Measurements from ENCODE around the gene TRDMT1.
"Not testable (repeated sequence)": the region's sequence is repeated elsewhere in the genome, so short reads cannot be mapped to it uniquely, and the experiment has no call there.

The TRDMT1 gene

DNA sequence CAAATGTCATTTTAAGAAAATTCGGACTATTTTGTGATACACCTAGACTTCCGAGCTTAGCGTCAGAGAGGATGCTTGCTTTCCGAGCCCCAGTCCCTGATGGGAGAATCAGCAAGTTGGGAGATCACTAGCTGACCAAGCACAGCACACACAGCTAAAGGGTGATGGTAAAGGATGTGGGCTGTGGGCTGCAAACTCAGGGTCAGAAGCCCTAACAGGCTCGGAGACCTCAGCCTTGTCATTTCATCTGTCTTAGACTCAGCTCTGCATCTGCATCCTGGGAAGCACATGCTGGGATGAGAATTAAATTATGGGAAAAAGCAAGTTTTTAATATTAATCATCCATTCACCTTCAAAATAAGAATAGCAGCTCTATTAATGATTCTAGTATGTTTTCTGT, 75.1 kb downstream of the TRDMT1 start:
- DNase-seq: no peak

DNA sequence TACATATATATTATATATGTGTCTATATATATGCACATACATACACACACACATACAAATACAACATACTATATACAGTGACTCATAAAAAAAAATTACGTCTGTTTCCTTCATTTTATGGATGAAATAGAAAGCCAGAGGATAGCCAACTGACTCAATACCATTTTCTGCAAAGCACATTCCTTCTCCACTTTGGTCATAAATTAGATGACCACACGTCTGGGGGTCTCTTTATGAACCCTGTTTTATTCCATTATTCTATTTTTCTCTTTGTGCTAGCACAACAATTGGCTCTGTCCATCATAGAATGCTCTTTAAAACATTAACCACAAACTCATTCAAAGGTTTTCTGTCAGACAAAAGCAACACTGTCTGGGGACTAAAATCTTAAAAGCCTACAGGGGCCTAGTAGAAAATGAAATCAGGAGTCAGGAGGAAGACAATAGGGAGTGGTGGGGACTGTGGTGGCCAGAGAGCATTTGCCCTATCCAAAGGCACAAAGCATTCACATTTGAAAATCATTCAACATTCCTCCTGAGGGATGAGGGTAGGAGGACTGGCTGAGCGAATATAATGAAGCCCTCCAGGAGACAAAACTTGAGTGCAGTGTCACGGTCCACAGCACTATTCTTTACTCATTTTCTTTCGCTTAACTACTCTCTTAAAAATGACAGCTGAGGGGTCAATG, 76.1 kb downstream of the TRDMT1 start:
- no peak for DNase-seq

DNA sequence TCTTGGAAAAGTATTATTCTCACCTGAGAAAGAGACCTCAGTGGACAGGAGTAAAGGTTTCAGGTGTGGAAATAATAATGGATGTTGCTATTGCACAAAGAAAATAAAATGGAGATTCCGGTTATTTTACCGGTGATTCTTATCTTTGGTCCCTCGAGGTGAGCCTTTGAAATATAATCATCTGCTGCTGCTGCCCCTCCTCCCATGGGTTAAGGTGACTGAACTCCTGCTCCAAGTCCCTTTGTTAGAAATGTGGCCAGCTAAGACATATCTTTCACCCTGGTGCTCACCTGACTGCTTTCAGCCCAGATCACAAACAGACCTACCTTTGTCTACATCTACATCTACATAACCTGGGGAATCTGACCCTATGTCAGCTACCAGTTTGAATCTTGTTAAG, 77.5 kb downstream of the TRDMT1 start:
- DNase-seq: peak; percentile 67

DNA sequence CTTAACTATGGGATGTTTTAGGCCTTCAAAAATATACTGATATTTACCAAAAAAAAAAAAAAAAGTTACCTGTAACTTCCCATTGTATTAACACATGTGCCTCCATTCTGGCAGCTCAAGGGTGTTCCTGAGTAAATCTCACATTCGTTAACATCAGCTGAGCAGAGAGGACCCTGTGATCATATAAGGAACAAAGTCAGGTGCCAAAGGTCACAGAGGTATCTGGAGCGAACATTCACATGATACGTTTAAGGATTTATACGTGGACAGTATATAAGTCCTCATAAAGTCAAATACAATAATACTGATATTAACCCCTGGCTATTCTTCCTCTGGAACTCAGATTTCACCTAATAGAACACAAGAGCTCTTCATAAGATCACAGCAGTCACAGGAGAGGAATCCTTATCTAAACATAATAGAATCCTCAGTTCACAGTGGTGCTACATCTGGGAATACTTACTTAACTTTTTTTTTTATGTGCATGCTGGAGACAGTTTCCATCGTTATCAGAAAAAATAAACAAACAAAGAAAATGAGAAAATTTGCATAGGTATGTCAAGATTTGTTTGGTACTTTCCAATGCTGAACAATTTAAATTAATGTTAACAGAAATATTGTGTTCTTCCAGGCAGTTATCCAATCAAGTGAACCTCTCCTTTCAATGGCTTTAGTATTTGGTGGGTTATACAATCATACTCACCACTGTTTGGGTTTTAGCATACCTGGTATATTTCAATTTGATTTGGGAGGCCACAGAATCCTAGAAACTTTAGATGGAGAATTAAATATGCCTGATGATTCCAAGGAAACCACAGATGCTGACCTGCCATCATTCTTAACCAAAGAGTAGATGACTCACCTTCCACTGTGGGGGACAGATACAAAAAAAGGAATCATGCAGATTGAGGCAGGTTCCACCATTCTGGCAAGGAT, 78.5 kb downstream of the TRDMT1 start:
- no peak for DNase-seq

DNA sequence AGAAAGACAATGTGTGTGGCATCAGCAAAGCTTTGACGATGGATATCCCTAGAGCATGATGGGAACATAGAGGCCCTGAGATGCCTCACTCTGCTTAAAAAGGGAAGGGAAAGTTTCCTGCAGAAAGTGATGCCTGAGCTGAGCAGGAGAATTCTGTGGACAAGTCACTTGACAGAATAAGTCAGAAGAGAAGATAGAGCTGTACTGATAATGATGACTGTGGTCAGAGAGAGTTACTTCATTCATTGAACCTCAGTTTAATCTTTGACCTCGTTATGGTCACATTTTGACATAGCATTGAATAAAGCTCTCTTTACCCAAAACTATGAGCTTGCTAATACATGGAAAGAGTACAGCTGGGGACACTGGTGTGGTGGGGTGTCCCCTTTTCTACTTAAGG, 79.4 kb downstream of the TRDMT1 start:
- DNase-seq: no peak

DNA sequence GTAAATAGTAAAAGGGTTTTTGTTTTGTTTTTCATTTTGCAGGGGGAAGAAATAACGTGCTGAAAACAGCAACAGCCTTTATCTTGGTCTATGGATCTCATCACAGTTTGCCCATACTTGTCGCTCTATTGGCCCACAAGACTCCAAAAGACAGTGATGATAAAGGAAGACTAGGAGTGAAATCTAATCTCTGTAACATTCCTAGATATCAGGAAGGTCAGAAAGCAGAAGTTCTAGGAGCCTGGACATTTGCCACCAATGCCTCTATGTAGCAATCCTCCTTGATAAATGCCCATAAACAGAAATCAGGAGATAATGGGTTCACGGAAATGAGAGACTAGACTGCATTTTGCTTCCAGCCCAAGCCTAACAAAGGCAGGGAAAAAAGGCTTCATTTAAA, 80.8 kb downstream of the TRDMT1 start:
- no peak for DNase-seq

DNA sequence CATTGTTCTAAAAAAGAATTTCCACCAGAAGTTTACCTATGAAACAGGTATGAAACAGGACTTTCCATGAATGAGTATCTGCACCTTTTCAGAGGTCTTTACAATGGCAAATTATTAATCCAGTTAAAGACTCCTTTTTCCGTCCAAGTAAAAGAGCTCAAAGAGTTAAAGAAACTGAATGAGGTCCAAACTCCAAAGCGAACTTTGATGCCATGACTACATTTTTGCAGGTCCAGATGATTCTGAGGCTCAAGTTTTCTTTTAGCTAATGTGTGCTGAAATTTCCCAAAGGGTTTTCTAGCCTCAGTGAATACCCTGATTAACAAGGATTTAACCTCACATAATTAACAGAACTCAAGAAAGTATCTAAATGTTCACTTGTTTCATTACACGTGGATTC, 81.6 kb downstream of the TRDMT1 start:
- no peak for DNase-seq

DNA sequence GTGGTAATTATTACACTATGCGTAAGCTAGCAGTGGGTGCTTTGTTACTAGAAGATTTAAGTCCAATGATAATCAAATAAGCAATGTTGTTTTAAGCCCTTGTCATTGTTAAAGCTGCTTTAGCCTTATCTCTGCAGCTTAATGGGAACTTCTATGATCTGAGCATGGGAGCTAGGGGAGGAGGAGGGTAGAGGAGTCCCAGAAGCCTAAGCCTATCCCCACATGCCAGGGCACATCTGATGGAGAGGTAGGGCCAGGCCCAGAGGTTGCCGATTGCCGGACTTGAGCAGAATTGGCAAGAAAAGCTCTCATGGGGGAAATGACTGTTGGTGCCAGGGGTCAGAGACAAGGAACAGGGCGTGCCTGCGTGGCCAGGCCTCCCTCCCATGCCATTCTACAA, 85.3 kb downstream of the TRDMT1 start:
- no peak for DNase-seq

DNA sequence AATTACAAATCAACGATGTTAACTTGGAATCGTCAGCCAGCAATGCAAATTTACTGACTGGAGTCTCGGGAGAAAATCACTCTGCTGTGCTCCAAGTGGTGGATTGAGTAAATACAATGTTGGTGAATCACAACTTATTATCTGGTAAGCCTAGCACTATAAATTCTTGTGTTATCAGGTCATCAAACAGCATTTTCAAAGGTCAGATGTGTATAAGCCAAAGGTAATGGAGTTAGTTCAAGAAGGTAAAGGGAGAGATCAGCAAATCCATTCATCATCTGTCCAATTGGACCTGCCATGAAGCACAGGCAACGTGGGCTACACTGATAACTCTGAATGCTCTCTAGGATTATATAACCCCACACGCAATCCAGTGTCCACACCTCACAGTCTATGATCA, 85.8 kb downstream of the TRDMT1 start:
- no peak for DNase-seq

DNA sequence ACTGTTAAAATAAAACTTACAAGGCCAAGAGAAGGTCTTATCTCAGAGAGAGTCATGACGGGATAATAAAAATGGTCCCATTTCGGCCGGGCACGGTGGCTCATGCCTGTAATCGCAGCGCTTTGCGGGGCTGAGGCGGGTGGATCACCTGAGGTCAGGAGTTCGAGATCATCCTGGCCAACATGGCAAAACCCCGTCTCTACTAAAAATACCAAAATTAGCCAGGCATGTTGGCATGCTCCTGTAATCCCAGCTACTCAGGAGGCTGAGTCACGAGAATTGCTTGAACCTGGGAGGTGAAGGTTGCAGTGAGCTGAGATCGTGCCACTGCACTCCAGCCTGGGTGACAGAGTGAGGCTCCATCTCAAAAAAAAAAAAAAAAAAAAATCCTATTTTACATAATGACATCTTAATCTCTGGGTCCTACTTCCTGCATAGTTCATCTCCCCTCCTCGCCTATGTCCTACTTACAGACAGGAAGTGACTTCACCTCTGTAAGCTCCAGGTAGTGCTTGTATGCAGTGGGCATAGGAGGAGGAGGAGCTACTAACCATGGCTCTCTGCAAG, 86.5 kb downstream of the TRDMT1 start:
- not testable (repeated sequence) for DNase-seq

DNA sequence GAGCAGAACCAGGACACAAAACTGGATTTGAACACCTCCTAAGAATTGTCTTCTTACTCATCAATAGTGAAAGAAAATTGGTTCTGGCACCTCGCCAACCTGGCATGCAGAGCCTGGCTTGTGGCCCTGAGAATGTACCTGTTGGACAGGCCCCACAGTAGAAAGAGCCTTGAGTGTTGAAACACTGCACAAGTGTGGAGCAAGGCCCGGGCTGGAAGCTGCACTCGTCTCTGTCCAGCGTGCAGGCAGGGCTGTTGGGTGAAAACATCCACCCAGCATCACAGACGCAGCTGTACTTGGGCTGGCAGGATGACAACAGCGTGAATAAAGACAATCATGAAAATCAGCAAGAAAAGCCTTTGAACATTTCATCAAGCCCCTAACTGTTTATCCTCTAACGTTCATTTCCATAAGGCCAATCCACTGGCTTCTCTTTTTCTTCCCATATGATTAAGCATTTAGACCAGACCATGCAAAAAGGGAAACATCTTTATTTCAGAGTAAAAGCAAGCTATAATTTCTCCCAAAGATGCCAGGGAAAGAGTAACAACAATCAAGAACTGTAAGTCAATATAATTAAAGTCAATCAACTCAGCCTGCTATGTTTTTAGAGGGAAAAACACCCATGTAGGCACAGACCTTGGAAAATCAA, 87.5 kb downstream of the TRDMT1 start:
- no peak for DNase-seq

DNA sequence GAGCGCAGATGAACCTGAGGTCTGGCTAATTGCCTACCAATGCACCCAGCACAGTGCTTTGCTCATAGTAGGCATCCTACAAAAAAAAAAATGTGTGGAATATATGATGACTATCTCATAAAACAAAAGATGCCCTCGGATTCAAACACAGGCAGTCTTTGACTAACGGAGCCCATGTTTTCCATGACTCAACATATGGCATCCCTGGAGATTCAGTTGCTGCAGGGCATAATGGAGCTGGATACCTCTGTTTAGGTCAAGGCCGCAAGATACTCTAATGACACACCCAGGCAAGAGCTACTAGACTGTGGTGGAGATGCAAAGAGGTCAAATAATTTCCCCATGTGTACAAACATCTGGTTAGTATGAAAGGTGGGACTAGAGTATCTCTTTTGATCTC, 88.1 kb downstream of the TRDMT1 start:
- DNase-seq: peak; percentile 64

DNA sequence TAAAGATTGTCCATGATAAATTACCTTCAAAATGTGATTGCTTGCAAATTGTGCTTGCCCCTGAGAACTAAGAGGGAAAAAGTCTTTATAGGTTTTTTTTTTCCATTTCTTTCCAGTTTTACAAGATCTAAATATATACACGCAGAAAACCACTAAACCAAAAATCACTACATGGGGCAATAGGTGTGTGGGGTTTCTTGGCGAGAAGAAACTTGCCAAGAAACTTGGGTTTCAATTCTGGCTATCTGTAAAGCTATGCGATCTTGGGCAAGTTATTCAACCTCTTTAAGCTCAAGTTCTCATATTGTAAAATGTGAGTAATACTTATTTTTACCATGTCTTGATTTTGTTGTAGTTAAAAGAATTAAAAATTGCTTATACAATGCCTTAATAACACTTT, 88.9 kb downstream of the TRDMT1 start:
- DNase-seq: no peak

DNA sequence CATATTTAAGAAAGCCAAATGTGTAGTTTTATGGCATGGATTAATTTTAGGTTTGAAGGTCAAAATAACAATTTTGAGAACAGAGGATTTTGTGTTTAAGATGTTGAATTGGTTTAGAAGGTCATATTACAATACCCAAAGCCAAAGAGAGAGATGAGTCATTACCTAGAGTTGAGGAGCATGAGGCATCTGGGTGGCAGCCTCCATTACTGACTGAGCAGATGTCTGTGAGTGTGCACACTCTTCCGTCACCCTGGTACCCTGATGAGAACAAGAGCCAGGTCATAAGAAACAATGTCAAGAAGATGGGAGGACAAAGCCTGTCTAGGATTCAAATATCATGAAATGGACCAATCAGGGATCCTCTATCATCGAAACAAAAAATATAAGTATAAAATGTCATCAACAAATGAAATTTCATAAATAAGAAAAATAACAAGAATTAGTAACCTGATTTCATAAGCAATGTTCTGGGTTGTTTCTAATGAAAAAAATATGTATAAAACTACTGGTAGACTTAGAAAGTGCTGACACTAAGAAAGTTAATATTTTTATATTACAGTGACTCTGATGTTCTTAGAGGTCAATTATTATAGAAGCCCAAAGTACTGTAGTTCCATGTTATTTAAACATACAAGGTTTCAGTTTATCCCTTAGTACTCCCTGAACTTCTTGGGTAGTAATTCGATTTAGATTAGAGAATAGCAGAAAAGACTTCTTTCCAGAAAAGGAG, 91.8 kb downstream of the TRDMT1 start:
- DNase-seq: no peak

DNA sequence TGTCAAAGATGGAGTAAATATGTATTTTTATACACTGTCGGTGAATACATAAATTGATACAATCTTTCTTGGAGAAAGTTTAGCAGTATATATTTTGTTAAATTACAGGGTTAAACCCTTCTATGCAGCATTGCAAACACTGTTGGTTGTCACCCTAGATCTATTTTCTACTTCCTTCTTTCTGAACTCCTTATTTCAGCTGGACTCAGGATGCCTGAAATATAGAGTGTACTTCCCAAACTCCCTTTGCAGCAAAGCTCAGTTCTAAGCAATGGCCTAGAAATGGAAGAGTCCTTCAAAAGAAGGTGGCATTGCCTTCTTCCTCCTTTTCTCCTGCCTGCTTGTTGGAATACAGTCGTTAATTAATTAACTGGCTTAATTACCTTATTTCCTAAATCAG, 92.4 kb downstream of the TRDMT1 start:
- no peak for DNase-seq

DNA sequence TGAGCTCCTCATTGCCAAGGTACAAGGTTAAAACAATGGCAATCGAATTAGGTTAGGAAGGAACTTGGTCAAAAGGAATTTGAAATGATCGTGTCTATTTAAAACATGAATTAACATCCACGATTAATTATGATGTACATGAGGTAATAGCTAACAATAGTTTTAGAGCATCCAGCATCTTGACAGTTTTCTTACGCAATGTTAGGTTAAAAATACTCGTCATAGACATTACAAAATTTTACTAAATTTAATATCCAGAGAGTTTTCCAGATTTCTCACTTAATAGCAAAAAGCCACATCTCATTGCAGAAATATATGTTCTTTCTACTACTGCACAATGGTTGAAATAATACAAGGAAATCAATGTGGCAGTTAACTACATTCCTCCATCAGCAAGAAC, 94.5 kb downstream of the TRDMT1 start:
- DNase-seq: no peak

DNA sequence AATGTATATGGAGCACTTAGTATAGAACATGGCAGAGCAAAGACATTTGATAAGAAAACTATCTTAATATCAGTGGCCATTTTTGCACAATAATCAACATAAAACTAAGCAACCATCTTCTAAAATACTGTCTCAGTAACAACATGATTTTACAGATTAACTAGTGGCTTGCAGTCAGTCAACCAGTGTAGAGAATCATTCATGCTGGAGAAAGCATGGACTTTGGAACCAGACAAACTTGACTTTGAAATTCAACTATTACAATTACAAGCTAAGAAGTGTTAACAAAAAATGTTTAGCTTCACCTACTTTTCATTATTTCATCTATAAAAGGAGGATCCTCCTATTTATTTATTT, 99.6 kb downstream of the TRDMT1 start:
- no peak for DNase-seq

DNA sequence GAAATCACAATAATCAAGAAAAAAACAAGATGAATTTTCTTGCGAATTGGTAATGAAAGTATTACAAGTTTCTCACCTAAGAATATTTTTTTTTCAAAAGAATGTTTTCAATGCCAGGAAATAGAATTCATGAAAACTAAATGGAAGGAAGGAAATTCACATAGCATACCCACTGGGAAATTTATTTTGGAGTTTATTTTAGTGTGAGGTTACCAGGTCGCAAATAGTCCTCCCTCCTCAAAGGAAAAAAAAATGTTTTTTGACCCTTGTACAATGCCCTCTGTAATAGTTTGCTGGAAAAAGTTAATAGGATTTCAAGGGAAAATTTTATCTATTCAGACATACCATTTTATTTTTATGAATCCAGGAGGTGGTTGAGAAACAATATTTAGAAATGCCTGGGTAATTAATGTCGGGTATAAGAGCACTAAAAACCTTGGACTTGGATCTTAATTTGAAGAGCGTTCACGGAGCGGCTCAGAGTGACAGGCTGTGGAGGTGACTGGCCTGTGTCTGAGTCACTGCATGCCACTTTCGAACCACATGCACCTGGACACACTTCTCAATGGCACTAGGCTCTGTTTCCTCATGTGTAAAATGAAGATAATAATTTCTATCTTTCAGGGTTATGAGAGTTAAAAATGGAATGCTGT, 100.1 kb downstream of the TRDMT1 start:
- peak; percentile 59 for DNase-seq

DNA sequence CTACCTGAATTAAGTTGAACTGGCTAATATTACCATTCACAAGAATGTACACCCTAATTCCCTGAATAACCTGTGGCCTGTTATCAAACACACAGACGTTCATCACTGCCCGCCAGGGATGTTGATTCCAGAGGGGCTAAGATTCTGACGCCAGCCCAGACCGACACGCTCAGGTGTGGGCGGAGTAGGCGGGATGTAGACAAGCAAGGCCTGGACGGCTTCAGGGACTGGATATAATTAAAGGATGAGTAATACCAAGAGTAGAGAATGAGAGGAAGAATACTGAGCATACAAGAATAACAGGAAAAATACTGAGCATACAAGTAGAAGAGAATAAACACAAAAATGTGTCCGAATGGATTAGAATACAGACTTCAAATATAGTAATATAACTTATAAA, 100.9 kb downstream of the TRDMT1 start:
- DNase-seq: peak; percentile 83

DNA sequence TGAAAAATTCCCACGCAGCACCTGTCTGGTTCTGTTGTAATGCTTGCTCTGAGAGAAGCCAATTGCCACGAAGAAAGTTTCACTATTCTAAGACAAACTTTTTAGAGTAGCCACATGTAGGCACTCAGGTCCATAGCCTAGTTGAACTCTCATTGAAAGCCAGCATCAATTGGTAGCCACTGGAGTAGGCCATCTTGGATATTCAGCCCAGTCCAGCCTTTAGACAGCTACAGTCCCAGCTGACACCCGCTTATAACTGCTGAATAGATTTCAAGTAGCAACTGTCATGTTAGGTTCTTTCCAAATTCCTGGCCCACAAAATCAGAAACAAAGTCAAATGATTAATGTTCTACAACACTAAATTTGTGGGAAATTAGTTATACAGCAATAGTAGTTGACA, 103.5 kb downstream of the TRDMT1 start:
- no peak for DNase-seq
